ENCODE measurements around the gene TSEN54. TPM values are rescaled to one million over a fixed set of nuclear protein-coding genes. Genes with fewer than 3 reads are reported as not detected.
A peak's percentile ranks its signal among the peaks of the same experiment; 100 is the strongest.

The TSEN54 gene
- total RNA-seq, 1 experiment from 2014 or later, result 78.7 TPM

- no peak overlapping the region for H3K4me3 ChIP-seq (ENCODE audit: low read depth in 2 of 2, low read length in 2 of 2)
- CTCF ChIA-PET, result no interaction called here
- in situ Hi-C loops (cut with HindIII; ENCODE audit: low pct_unique_long_range_greater_than_20kb, low sequenced_read_pairs), result no loop called here
- H3K27me3 ChIP-seq (ENCODE audit: control insufficient read depth, insufficient read depth, low read length), result no peaks in the 10 kb centered on the region
- no peaks in the 10 kb centered on the region for H3K9me3 ChIP-seq (ENCODE audit: control insufficient read depth, insufficient read depth, low read depth, low read length)
- DNase-seq (ENCODE audit: low read depth, low spot score) (no peak), ATAC-seq (no peak)
- intact Hi-C loops (cut with micrococcal nuclease; ENCODE audit: unreplicated experiment), result no loop called here
- POLR2A ChIA-PET, result interaction anchor here (0.7 kb wide), 1 partner anchor 317 kb away, joined by 6 read pairs; no protein-coding TSS in a partner anchor
- H3K4me1 ChIP-seq (ENCODE audit: control insufficient read depth, insufficient read depth, low read length), result peaks cover 23% of the 10 kb centered on the region
- TF ChIP-seq SIN3A (IDR thresholded peaks at IDR 0.05; ENCODE audit: borderline replicate concordance, insufficient read depth, low read depth, low read length), result no peak
- TF ChIP-seq TCF7L2 (IDR thresholded peaks at IDR 0.05; ENCODE audit: low read depth, low read length), result no peak
- TF ChIP-seq POLR2AphosphoS5 (IDR thresholded peaks at IDR 0.05; ENCODE audit: low read depth, low read length), result no peak
- TF ChIP-seq CTCF (IDR thresholded peaks at IDR 0.05), result no peak
- TF ChIP-seq REST (IDR thresholded peaks at IDR 0.05; ENCODE audit: insufficient read depth in 1 of 2, low read depth in 2 of 2, low read length in 1 of 2), result no peak
- no peak overlapping the region for H3K27ac ChIP-seq (ENCODE audit: low read length)
- BruUV-seq (replicated peaks), result no TSS peak
- H3K36me3 ChIP-seq (ENCODE audit: control insufficient read depth, insufficient read depth, low read length), result no peaks in the 10 kb centered on the region
These were observed 32.5 kb downstream of the TSEN54 start for GRCh38 chr17:75548813-75549212.

GRCh38 chr17:75549246-75550138, 33.2 kb downstream of the TSEN54 start:
- BruUV-seq (replicated peaks), result no TSS peak
- DNase-seq (ENCODE audit: low read depth, low spot score), result no peak
- in situ Hi-C loops (cut with HindIII; ENCODE audit: low pct_unique_long_range_greater_than_20kb, low sequenced_read_pairs), result no loop called here

More at GRCh38 chr17:75549246-75550138, 33.2 kb downstream of the TSEN54 start:
- no peaks in the 10 kb centered on the region for H3K36me3 ChIP-seq (ENCODE audit: control insufficient read depth, insufficient read depth, low read length)
- ChIA-PET POLR2A (no interaction called here), CTCF (interaction anchor here (1.5 kb wide), 1 partner anchor 83 kb away, joined by 3 read pairs; the partner anchor contains the start of gene SMIM5)
- no peaks in the 10 kb centered on the region for H3K9me3 ChIP-seq (ENCODE audit: control insufficient read depth, insufficient read depth, low read depth, low read length)
- no peak for TF ChIP-seq CTCF (IDR thresholded peaks at IDR 0.05)
- TF ChIP-seq SIN3A (IDR thresholded peaks at IDR 0.05; ENCODE audit: borderline replicate concordance, insufficient read depth, low read depth, low read length), result no peak
- no peak for TF ChIP-seq REST (IDR thresholded peaks at IDR 0.05; ENCODE audit: insufficient read depth in 1 of 2, low read depth in 2 of 2, low read length in 1 of 2)
- no peak for TF ChIP-seq TCF7L2 (IDR thresholded peaks at IDR 0.05; ENCODE audit: low read depth, low read length)
- TF ChIP-seq POLR2AphosphoS5 (IDR thresholded peaks at IDR 0.05; ENCODE audit: low read depth, low read length), result no peak
- H3K27me3 ChIP-seq (ENCODE audit: control insufficient read depth, insufficient read depth, low read length), result no peaks in the 10 kb centered on the region
- intact Hi-C loops (cut with micrococcal nuclease; ENCODE audit: unreplicated experiment), result no loop called here
- H3K4me1 ChIP-seq (ENCODE audit: control insufficient read depth, insufficient read depth, low read length), result peaks cover 23% of the 10 kb centered on the region
- no peak overlapping the region for H3K27ac ChIP-seq (ENCODE audit: low read length)
- ATAC-seq, result peak; percentile 37
- no peak overlapping the region for H3K4me3 ChIP-seq (ENCODE audit: low read depth in 2 of 2, low read length in 2 of 2)

All from Panc1 (cell line).